ENCODE data around the gene UBASH3B. TPM values are rescaled to one million over a fixed set of nuclear protein-coding genes. Genes with fewer than 3 reads are reported as not detected.

The UBASH3B gene
- total and polyA plus RNA-seq, 8 donors: 0.58 to 60.5 (median 3.1) TPM

- intact Hi-C loops (cut with DNase I; ENCODE audit: low total_unique reads): loop anchor here (5.0 to 10.0 kb wide), 2 partner anchors 73 to 154 kb away; no protein-coding TSS in a partner anchor
- H3K4me3 ChIP-seq: no peak overlapping the region
- WGBS, 5 donors: 17 to 22% (median 20%) methylated on average over 12 of the region's 12 CpGs
- TF ChIP-seq POLR2AphosphoS5 (IDR thresholded peaks at IDR 0.05) (peak in 1 of 3 donors; percentile 56), POLR2A (IDR thresholded peaks at IDR 0.05) (no peak), CTCF (IDR thresholded peaks at IDR 0.05) (peak in 5 of 7 experiments; percentile 83 to 94 (median 92))
- no peak overlapping the region for H3K27ac ChIP-seq
- peaks cover 0 to 4% (median 0%) of the 10 kb centered on the region in 3 donors for H3K27me3 ChIP-seq
- peaks cover 0 to 21% (median 12%) of the 10 kb centered on the region in 4 donors for H3K4me1 ChIP-seq
- H3K36me3 ChIP-seq: peaks cover 0 to 17% (median 12%) of the 10 kb centered on the region in 4 donors
- DNase-seq: peak; percentile 84 to 95
- H3K9me3 ChIP-seq: no peaks in the 10 kb centered on the region
These were observed 126.1 kb downstream of the UBASH3B start for GRCh38 chr11:122781378-122782195.

GRCh38 chr11:122782222-122782621 lies 126.7 kb downstream of the UBASH3B start:
- Histone ChIP-seq H3K27me3 (peaks cover 0 to under 1% (median 0%) of the 10 kb centered on the region in 3 donors), H3K36me3 (peaks cover 0 to 17% (median 10%) of the 10 kb centered on the region in 4 donors), H3K9me3 (no peaks in the 10 kb centered on the region), H3K4me3 (no peak overlapping the region), H3K27ac (no peak overlapping the region), H3K4me1 (peaks cover 0 to 21% (median 12%) of the 10 kb centered on the region in 4 donors)
- WGBS, 5 donors: 87 to 100% (median 93%) methylated on average over 2 of the region's 2 CpGs
- DNase-seq: no peak
- TF ChIP-seq EP300 (IDR thresholded peaks at IDR 0.05) (no peak), POLR2A (IDR thresholded peaks at IDR 0.05) (no peak), POLR2AphosphoS5 (IDR thresholded peaks at IDR 0.05) (no peak), CTCF (IDR thresholded peaks at IDR 0.05) (no peak)
- intact Hi-C loops (cut with DNase I; ENCODE audit: low total_unique reads): loop anchor here (5.0 to 10.0 kb wide), 2 partner anchors 73 to 155 kb away; no protein-coding TSS in a partner anchor

GRCh38 chr11:122784325-122784955 lies 128.9 kb downstream of the UBASH3B start:
- TF ChIP-seq POLR2A (IDR thresholded peaks at IDR 0.05) (no peak), POLR2AphosphoS5 (IDR thresholded peaks at IDR 0.05) (peak in 1 of 3 donors; percentile 60)
- intact Hi-C loops (cut with DNase I; ENCODE audit: low total_unique reads): loop anchor here (5.0 to 10.0 kb wide), 2 partner anchors 70 to 157 kb away; no protein-coding TSS in a partner anchor

GRCh38 chr11:122785031-122785541 lies 129.6 kb downstream of the UBASH3B start:
- peak overlapping the region in 4 of 5 donors; percentile 13 to 51 (median 32) for H3K27ac ChIP-seq
- no peak for TF ChIP-seq EP300 (IDR thresholded peaks at IDR 0.05)
- TF ChIP-seq POLR2A (IDR thresholded peaks at IDR 0.05): no peak
- no peak for TF ChIP-seq CTCF (IDR thresholded peaks at IDR 0.05)
- TF ChIP-seq POLR2AphosphoS5 (IDR thresholded peaks at IDR 0.05): no peak
- no peak overlapping the region for H3K4me3 ChIP-seq
- DNase-seq: peak in 1 of 2 donors; percentile 24
- WGBS, 5 donors: 41 to 55% (median 50%) methylated on average over 13 of the region's 13 CpGs
- H3K9me3 ChIP-seq: no peaks in the 10 kb centered on the region
- H3K27me3 ChIP-seq: no peaks in the 10 kb centered on the region
- intact Hi-C loops (cut with DNase I; ENCODE audit: low total_unique reads): loop anchor here (10.0 kb wide), 1 partner anchor 70 kb away; no protein-coding TSS in a partner anchor
- peaks cover 0 to 23% (median 14%) of the 10 kb centered on the region in 4 donors for H3K36me3 ChIP-seq
- peaks cover 0 to 21% (median 12%) of the 10 kb centered on the region in 4 donors for H3K4me1 ChIP-seq

More at GRCh38 chr11:122784325-122784955, 128.9 kb downstream of the UBASH3B start:
- Histone ChIP-seq H3K9me3 (no peaks in the 10 kb centered on the region), H3K4me1 (peaks cover 0 to 21% (median 12%) of the 10 kb centered on the region in 4 donors), H3K4me3 (no peak overlapping the region), H3K36me3 (peaks cover 0 to 20% (median 15%) of the 10 kb centered on the region in 4 donors), H3K27me3 (no peaks in the 10 kb centered on the region), H3K27ac (peak overlapping the region in 4 of 5 donors; percentile 13 to 51 (median 46))
- DNase-seq: no peak
- whole genome bisulfite sequencing, 5 donors: 40 to 53% (median 48%) methylated on average over 5 of the region's 5 CpGs
